Measurements from ENCODE around the gene ILDR2.

ILDR2 gene, protein sequence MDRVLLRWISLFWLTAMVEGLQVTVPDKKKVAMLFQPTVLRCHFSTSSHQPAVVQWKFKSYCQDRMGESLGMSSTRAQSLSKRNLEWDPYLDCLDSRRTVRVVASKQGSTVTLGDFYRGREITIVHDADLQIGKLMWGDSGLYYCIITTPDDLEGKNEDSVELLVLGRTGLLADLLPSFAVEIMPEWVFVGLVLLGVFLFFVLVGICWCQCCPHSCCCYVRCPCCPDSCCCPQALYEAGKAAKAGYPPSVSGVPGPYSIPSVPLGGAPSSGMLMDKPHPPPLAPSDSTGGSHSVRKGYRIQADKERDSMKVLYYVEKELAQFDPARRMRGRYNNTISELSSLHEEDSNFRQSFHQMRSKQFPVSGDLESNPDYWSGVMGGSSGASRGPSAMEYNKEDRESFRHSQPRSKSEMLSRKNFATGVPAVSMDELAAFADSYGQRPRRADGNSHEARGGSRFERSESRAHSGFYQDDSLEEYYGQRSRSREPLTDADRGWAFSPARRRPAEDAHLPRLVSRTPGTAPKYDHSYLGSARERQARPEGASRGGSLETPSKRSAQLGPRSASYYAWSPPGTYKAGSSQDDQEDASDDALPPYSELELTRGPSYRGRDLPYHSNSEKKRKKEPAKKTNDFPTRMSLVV

DNA sequence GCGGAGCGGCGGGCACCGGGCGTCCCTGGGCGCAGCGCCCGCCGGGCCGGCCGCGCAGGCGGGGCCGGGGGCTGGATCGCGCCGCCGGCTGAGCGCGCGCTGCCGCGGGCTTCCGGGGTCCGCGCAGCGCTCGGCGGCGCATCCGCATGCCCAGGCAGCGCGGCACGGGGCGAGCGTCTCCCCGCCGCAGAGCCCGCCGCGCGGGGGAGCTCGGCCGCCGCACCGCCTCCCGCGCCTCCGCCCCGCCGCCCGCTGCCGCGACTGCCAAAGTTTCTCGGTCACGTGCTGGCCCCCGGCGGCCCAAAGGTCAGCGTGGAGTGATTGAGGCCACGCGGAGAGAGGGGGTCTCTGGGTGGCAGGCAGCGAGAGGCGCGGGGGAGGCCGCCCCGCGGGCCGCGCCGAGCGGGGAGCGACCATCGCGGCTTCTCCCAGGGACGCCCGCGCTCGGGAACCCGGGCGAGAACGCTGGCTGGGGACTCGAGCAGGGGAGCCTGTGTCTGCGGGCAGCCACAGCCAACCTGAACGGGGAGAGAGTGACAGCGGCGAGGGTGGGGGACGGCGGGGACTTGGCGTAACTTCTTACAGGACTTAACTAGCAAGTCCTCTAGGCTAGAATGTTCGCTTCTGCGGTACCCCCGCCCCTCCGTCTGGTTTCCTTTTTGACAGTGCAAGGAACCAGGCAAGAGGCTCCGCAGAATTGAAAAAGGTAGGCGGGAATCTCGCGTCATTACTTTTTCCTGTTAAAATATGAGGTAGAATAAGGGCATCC, at the start of gene ILDR2:
Gene ILDR2, minus strand, starts transcription at position 180 of the 769 bp plus-strand sequence. CDS start 272 bp downstream, outside the sequence.
- in situ Hi-C loops (cut with MboI; ENCODE audit: low sequenced_read_pairs), result no loop called here
- H3K27me3 ChIP-seq (ENCODE audit: low read depth), result peaks cover 79% of the 10 kb centered on the region

DNA sequence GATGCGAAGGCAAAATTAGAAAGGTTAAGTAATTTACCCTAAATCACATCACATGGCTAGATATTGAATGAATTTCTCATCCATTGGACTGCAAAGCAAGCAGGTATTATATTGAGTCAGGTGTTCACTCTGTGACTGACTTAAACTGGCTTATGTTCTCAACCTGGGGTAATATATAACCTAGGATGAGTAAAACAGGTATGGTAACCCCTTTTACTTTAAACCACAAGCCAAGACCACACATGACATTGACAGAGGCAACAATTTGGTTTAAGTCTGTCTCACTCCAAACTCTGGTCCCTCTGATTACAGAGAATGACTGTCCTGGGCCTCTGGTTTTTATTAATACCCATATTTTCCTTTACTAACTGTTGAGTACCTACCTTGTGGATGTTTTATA, 47.0 kb upstream of the ILDR2 start:
- H3K9me3 ChIP-seq, result no peaks in the 10 kb centered on the region
- DNase-seq (ENCODE audit: low spot score in 2 of 2), result no peak
- no peaks in the 10 kb centered on the region for H3K4me1 ChIP-seq
- H3K4me3 ChIP-seq, result no peak overlapping the region
- H3K36me3 ChIP-seq (replicated peaks), result no peaks in the 10 kb centered on the region
- peaks cover 76% of the 10 kb centered on the region for H3K27me3 ChIP-seq (ENCODE audit: low read depth)
- in situ Hi-C loops (cut with MboI; ENCODE audit: low sequenced_read_pairs), result no loop called here

More for the DNA sequence above, at the start of gene ILDR2:
- Histone ChIP-seq H3K4me3 (peak within 1 kb of the TSS; percentile 24), H3K9me3 (no peaks in the 10 kb centered on the region), H3K36me3 (replicated peaks) (no peaks in the 10 kb centered on the region), H3K4me1 (no peaks in the 10 kb centered on the region)
- DNase-seq (ENCODE audit: low spot score in 2 of 2), result peak in 1 of 2 experiments; percentile 53

DNA sequence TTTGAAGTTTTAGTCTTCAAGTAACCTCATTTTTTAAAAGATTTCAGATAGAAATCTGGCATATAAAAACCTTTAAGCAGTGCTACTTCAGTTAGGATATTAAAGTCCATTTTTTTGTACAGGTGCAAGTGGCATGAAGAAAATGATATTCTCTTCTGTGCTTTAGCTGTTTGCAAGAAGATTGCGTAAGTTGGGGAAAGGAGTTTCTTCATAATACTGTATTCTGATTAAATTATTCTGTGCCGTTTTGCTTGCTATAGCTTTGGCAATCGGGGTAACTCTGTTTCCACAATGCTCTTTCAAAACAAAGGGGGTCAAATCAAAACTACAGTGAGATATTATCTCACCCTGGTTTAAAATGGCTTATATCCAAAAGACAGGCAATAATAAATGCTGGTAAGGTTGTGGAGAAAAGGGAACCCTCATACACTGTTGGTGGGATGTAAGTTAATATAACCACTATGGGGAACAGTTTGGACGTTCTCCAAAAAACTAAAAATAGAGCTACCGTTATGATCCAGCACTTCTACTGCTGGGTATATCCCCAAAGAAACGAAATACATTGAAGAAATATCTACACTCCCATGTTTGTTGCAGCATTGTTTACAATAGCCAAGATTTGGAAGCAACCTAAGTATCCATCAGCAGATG, 40.9 kb upstream of the ILDR2 start:
- no peak for DNase-seq (ENCODE audit: low spot score in 2 of 2)
- Histone ChIP-seq H3K36me3 (replicated peaks) (no peaks in the 10 kb centered on the region), H3K9me3 (no peaks in the 10 kb centered on the region), H3K27me3 (ENCODE audit: low read depth) (peaks cover 88% of the 10 kb centered on the region), H3K4me1 (peaks cover 19% of the 10 kb centered on the region), H3K4me3 (no peak overlapping the region)
- in situ Hi-C loops (cut with MboI; ENCODE audit: low sequenced_read_pairs), result no loop called here

DNA sequence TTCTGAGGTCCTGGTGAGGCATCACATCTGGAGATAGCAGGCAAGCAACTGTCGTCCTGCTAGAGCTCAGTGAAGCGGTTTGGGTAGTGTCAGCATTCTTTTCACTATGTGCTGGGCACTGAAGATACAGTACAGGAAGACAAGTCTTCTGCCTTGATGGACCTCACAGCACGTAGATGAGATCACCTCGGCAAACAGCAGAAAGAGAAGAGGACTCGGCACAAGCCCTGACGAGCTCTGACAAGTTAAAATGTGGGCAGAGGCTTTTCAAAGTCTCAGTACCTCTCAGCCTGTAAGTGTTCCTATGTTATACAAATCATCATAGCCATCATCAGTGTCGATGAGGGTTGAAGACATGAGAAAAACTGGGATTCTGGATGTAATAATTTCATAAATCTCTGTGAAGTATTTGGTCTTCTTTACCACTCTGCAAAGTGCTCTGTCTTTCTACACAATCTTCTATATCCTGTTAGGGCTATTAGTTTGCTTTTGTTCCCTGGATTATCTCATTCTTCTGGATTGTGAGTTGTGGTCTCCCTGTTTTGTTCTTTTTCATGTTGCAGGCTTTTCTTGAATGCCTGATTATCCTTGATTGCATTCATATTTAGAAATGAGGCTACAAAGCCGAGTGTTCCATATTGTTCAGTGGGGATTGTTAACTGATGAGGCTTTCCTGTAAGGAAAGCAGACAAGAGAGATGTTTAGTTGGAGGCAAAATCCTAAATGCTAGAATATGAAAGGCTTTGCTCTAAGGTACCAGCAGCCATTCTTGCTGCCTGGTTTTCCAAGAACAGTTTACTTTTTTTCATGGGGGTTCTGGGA, 38.0 kb upstream of the ILDR2 start:
- in situ Hi-C loops (cut with MboI; ENCODE audit: low sequenced_read_pairs), result no loop called here
- no peaks in the 10 kb centered on the region for H3K36me3 ChIP-seq (replicated peaks)
- peak; percentile 32 to 94 for DNase-seq (ENCODE audit: low spot score in 2 of 2)
- no peak overlapping the region for H3K4me3 ChIP-seq
- no peaks in the 10 kb centered on the region for H3K9me3 ChIP-seq
- H3K4me1 ChIP-seq, result peaks cover 19% of the 10 kb centered on the region
- peaks cover 88% of the 10 kb centered on the region for H3K27me3 ChIP-seq (ENCODE audit: low read depth)

DNA sequence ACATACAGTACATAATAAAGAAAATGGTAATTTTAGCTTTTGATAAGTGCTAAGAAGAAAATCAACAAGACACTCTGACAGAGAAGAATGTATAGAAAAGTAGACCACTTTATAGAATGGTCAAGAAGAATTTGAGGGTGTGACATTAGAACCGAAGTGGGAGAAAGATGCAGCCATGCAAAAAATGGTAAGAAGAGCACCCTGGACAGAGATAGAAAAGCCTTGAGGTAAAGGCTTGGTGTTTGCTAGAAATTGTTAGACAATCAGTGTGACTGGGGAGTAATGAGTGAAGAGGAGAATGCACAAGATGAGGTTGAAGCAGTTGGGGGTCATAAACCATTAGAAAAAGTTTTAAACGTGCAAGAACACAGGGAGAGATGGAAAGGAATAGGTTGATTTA, 37.2 kb upstream of the ILDR2 start:
- in situ Hi-C loops (cut with MboI; ENCODE audit: low sequenced_read_pairs), result no loop called here
- H3K4me1 ChIP-seq, result peaks cover 19% of the 10 kb centered on the region
- peaks cover 88% of the 10 kb centered on the region for H3K27me3 ChIP-seq (ENCODE audit: low read depth)

DNA sequence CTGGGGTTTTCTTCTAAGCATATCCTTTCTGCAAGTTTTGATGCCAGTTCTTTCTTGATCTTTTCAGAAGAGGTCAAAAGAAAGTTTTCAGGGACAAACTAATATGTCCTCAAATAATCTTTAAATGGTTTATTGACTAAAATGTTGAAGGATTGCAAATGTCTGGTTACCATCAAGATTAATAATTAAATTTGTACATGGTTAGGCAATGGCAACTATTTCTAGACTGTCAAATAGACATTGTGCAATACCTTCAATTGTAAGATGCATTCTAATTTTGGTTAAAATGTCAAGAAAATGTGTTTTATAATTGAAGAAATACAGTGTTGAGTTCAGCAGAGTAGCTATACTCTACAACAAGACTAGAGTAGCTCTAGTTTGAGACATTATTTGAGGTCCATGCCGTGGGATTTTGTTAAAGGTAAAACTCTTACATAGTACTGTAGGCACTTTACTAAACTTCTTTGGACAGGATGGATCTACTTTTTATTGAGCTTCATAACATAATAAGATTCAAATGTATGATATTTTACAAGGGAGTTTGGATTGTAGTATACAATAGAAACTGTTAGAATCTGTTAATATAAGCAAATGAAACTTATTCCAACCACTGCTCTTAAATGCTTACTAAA, 36.3 kb upstream of the ILDR2 start:
- Histone ChIP-seq H3K4me1 (peaks cover 19% of the 10 kb centered on the region), H3K9me3 (no peaks in the 10 kb centered on the region), H3K4me3 (no peak overlapping the region), H3K27me3 (ENCODE audit: low read depth) (peaks cover 88% of the 10 kb centered on the region), H3K36me3 (replicated peaks) (no peaks in the 10 kb centered on the region)
- DNase-seq (ENCODE audit: low spot score in 2 of 2), result no peak
- in situ Hi-C loops (cut with MboI; ENCODE audit: low sequenced_read_pairs), result no loop called here

More for the DNA sequence above, 37.2 kb upstream of the ILDR2 start:
- no peaks in the 10 kb centered on the region for H3K9me3 ChIP-seq
- H3K36me3 ChIP-seq (replicated peaks), result no peaks in the 10 kb centered on the region
- no peak overlapping the region for H3K4me3 ChIP-seq
- no peak for DNase-seq (ENCODE audit: low spot score in 2 of 2)

DNA sequence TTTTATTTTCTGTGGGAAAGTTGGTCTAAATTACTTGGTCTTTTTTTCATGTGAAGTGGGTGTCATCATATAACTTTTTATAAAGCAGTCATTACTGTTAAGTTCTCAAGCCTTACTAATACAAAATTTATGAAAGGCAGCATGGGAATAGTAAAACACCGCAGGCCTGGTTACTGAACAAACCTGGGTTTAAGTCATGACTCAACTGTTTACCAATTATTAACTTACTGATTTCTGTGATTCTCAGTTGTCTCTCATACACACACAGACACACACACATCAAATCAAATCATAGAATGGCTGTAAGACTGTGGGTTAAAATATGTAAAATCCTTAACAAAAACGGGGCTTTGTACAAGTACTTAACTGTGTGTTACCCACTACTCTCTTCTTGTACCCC, 28.4 kb upstream of the ILDR2 start:
- Histone ChIP-seq H3K9me3 (no peaks in the 10 kb centered on the region), H3K4me1 (no peaks in the 10 kb centered on the region), H3K27me3 (ENCODE audit: low read depth) (peaks cover 70% of the 10 kb centered on the region), H3K4me3 (no peak overlapping the region), H3K36me3 (replicated peaks) (no peaks in the 10 kb centered on the region)
- DNase-seq (ENCODE audit: low spot score in 2 of 2), result no peak
- in situ Hi-C loops (cut with MboI; ENCODE audit: low sequenced_read_pairs), result no loop called here

DNA sequence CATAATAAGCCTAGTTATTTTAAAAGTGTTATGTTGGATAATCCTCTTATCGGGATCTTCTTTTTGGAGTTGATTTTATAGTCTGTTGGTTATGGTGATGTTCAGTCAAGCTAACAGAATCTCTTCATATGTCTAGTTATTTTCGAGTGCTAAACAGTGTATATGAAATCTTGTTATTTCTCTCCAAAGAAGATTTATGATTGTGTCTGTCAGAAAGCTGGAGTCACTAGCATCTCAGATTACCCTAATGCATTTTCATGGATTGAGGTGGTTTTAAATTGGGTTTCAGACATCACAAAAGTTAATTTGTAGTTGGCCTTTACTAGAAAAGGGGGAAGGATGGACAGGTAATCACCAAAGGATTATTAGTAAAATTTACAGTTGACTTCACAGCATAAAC, 27.0 kb upstream of the ILDR2 start:
- Histone ChIP-seq H3K36me3 (replicated peaks) (no peaks in the 10 kb centered on the region), H3K9me3 (no peaks in the 10 kb centered on the region), H3K4me1 (no peaks in the 10 kb centered on the region), H3K27me3 (ENCODE audit: low read depth) (peaks cover 65% of the 10 kb centered on the region), H3K4me3 (no peak overlapping the region)
- in situ Hi-C loops (cut with MboI; ENCODE audit: low sequenced_read_pairs), result no loop called here
- no peak for DNase-seq (ENCODE audit: low spot score in 2 of 2)

DNA sequence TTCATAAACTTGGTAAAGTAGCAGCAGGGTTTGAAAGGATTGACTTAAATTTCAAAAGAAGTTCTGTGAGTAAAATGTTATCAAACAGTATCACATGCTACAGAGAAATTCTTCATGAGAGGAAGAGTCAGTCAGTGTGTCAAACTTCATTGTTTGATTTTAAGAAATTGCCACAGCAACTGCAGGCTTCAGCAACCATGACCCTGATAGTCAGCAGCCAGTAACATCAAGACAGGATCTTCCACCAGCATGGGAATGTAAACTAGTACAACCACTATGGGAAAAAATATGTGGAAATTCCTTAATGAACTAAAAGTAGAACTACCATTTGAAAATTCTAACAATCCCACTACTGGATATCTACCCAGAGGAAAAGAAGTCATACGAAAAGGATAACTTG, 25.2 kb upstream of the ILDR2 start:
- H3K27me3 ChIP-seq (ENCODE audit: low read depth), result peaks cover 59% of the 10 kb centered on the region
- in situ Hi-C loops (cut with MboI; ENCODE audit: low sequenced_read_pairs), result no loop called here
- no peaks in the 10 kb centered on the region for H3K9me3 ChIP-seq
- no peak overlapping the region for H3K4me3 ChIP-seq
- no peaks in the 10 kb centered on the region for H3K4me1 ChIP-seq
- H3K36me3 ChIP-seq (replicated peaks), result no peaks in the 10 kb centered on the region
- no peak for DNase-seq (ENCODE audit: low spot score in 2 of 2)

DNA sequence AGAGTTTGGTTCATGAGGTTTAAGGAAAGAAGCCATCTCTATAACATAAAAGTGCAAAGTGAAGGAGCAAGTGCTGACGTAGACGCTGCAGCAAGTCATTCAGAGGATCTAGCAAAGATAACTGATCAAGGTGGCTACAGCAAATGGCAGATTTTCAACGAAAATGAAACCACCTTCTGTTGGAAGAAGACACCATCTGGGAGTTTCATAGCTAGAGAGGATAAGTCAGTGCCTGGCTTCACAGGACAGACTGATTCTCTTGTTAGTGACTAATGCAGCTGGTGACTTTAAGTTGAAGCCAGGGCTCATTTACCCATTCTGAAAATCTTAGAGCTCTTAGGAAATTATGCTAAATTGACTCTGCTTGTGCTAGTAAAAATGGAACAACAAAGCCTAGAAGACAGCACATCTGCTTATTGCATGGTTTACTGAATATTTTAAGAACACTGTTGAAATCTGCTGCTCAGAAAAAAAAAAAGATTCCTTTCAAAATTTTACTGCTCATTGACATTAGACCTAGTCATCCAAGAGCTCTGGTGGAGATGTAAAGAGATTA, 24.2 kb upstream of the ILDR2 start:
- Histone ChIP-seq H3K9me3 (no peaks in the 10 kb centered on the region), H3K27me3 (ENCODE audit: low read depth) (peaks cover 56% of the 10 kb centered on the region), H3K4me1 (no peaks in the 10 kb centered on the region), H3K36me3 (replicated peaks) (no peaks in the 10 kb centered on the region), H3K4me3 (no peak overlapping the region)
- in situ Hi-C loops (cut with MboI; ENCODE audit: low sequenced_read_pairs), result no loop called here
- no peak for DNase-seq (ENCODE audit: low spot score in 2 of 2)

DNA sequence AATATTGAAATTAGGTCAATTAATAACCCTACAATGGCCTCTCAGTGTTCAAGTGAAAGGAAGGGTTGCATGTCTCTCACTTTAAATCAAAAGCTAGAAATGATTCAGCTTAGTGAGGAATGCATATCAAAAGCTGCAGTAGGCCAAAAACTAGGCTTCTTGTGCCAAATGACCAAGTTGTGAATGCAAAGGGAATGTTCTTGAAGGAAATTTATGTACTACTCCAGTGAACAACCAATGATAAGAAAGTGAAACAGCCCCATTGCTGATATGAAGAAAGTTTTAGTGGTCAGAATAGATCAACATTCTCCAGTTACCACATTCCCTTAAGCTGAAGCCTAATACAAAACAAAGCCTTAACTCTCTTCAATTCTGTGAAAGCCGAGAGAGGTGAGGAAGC, 23.7 kb upstream of the ILDR2 start:
- Histone ChIP-seq H3K4me1 (no peaks in the 10 kb centered on the region), H3K36me3 (replicated peaks) (no peaks in the 10 kb centered on the region), H3K27me3 (ENCODE audit: low read depth) (peaks cover 54% of the 10 kb centered on the region), H3K9me3 (no peaks in the 10 kb centered on the region), H3K4me3 (no peak overlapping the region)
- no peak for DNase-seq (ENCODE audit: low spot score in 2 of 2)
- in situ Hi-C loops (cut with MboI; ENCODE audit: low sequenced_read_pairs), result no loop called here

DNA sequence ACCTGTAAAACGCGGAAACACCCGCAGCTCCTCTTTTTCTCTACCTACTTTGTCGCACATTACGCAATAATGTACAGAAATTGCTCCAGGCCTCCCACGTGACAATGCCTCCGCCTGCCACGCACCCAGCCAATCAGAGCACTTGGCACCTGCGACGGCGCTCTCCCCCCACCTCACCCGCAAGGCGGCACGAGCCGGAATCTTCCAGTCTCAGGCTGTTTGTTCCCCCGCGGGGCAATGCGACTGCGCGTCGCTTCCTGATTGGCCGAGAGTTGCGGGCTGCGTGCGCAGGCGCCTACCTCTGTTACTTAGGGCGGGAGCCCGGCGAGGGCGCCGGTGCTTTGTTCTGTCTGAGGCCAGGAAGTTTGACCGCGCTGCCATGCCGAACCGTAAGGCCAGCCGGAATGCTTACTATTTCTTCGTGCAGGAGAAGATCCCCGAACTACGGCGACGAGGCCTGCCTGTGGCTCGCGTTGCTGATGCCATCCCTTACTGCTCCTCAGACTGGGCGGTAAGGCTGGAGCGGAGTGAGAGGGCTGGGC, 13.7 kb upstream of the ILDR2 start, which contains the start of gene MAEL:
Gene MAEL, plus strand, starts transcription at position 307 of the 542 bp plus-strand sequence. Its CDS starts 73 bp downstream, at position 380.
- DNase-seq (ENCODE audit: low spot score in 2 of 2), result no peak
- Histone ChIP-seq H3K4me1 (no peaks in the 10 kb centered on the region), H3K36me3 (replicated peaks) (no peaks in the 10 kb centered on the region), H3K4me3 (no peak within 1 kb of the TSS), H3K9me3 (no peaks in the 10 kb centered on the region), H3K27me3 (ENCODE audit: low read depth) (peaks cover 49% of the 10 kb centered on the region)
- in situ Hi-C loops (cut with MboI; ENCODE audit: low sequenced_read_pairs), result no loop called here

Data from HAP-1 (cell line).